OCI-LY1 (cell line): ENCODE results near the gene PSAPL1.

Experiments used
- H2AFZ ChIP-seq: fragments of 200-600 bp; sonication (generic), shearing (Covaris generic); 2 replicates; pipeline ENCODE4 v1.6.0; 2014; ENCODE audit warnings: antibody characterized with exemption, mild to moderate bottlenecking, low read length
- H3F3A ChIP-seq: fragments of 200-600 bp; sonication (generic), shearing (Covaris generic); 2 replicates; pipeline ENCODE4 v1.6.0; 2014; ENCODE audit warnings: mild to moderate bottlenecking, antibody characterized with exemption, low read length, moderate library complexity; ENCODE audit not compliant: insufficient read depth
- H3K27ac ChIP-seq: fragments of 200-600 bp; sonication (generic); 2 replicates; pipeline ENCODE4 v1.5.1; 2014; ENCODE audit warnings: low read length, mixed run types, mild to moderate bottlenecking, low read depth; ENCODE audit not compliant: poor library complexity, severe bottlenecking
- H3K27me3 ChIP-seq: fragments of 200-600 bp; sonication (generic); 2 replicates; pipeline ENCODE4 v1.6.0; 2014; ENCODE audit warnings: antibody characterized with exemption, mild to moderate bottlenecking, low read length, moderate library complexity; ENCODE audit not compliant: insufficient read depth
- H3K36me3 ChIP-seq: fragments of 200-600 bp; sonication (generic); 2 replicates; pipeline ENCODE4 v1.6.1; 2014; ENCODE audit warnings: mild to moderate bottlenecking, antibody characterized with exemption, low read length, moderate library complexity, mixed read lengths; ENCODE audit not compliant: insufficient read depth
- H3K4me1 ChIP-seq: fragments of 200-600 bp; sonication (generic); 2 replicates; pipeline ENCODE4 v1.5.1; 2014; ENCODE audit warnings: mild to moderate bottlenecking, low read length, moderate library complexity; ENCODE audit not compliant: insufficient read depth, severe bottlenecking
- H3K4me2 ChIP-seq: fragments of 200-600 bp; sonication (generic), shearing (Covaris generic); 2 replicates; pipeline ENCODE4 v1.6.1; 2014; ENCODE audit warnings: low read length
- H3K4me3 ChIP-seq: fragments of 200-600 bp; sonication (generic); 2 replicates; pipeline ENCODE4 v1.5.1; 2014; ENCODE audit warnings: low read length, low read depth, mild to moderate bottlenecking, mixed read lengths; ENCODE audit not compliant: poor library complexity, severe bottlenecking
- H3K79me2 ChIP-seq: fragments of 200-600 bp; shearing (Covaris generic); 2 replicates; pipeline ENCODE4 v1.6.1; 2016; ENCODE audit warnings: mixed run types, low read length, mixed read lengths; ENCODE audit not compliant: insufficient read depth
- H3K9ac ChIP-seq: fragments of 200-600 bp; sonication (generic), shearing (Covaris generic); 2 replicates; pipeline ENCODE4 v1.6.1; 2014; ENCODE audit warnings: mild to moderate bottlenecking, low read length, mixed read lengths
- H3K9me2 ChIP-seq: fragments of 200-600 bp; sonication (generic), shearing (Covaris generic); 2 replicates; pipeline ENCODE4 v1.6.1; 2014; ENCODE audit warnings: low read depth, mild to moderate bottlenecking, low read length, mixed read lengths
- H3K9me3 ChIP-seq: fragments of 200-600 bp; shearing (Covaris generic); 2 replicates; pipeline ENCODE4 v1.6.1; 2014; ENCODE audit warnings: low read length, mixed read lengths
- H4K20me1 ChIP-seq: fragments of 200-600 bp; sonication (generic), shearing (Covaris generic); 2 replicates; pipeline ENCODE4 v1.6.0; 2016; ENCODE audit warnings: mild to moderate bottlenecking, low read length; ENCODE audit not compliant: insufficient read depth
- EZH2 ChIP-seq: fragments of 200-600 bp; sonication (generic), shearing (Covaris generic); IDR thresholded peaks from 2 replicates; pipeline ENCODE4 v1.8.0; 2017; ENCODE audit warnings: borderline replicate concordance, mixed run types, mild to moderate bottlenecking, antibody characterized with exemption, low read length, moderate library complexity, mixed read lengths
- TF ChIP-seq, protein P1 (sequence below): fragments of 200-600 bp; sonication (generic), shearing (Covaris generic); IDR thresholded peaks from 2 replicates; pipeline ENCODE4 v1.5.1; 2017; ENCODE audit warnings: mild to moderate bottlenecking, antibody characterized with exemption, low read length, moderate library complexity, mixed read lengths

PSAPL1 gene

DNA sequence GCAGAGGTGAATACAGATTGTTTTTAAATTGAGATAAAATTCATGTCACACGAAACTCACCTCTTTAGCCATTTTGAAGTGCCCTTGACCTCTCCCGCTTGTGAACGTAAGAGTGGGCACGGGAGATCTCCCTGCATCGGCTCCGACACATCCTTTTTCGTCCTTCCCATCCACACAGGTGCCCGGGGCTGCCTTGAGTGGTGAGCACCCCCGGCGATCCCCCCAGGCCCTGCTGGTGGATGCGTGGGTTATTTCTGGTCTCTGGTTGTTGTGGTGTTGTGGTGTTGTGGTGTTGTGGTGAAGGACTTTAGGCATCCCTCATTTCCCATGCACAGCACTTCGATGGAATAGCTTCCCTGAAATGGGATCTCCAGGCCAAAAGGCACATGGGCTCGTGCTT is 46.1 kb downstream of the PSAPL1 start:
- Histone ChIP-seq H3K27ac (no peak overlapping the region), H3K4me2 (no peak overlapping the region), H4K20me1 (no peaks in the 10 kb centered on the region), H3K79me2 (no peaks in the 10 kb centered on the region), H3K4me1 (no peaks in the 10 kb centered on the region), H3K4me3 (no peak overlapping the region), H3K9me2 (no peaks in the 10 kb centered on the region), H2AFZ (no peak overlapping the region), H3K9ac (no peak overlapping the region), H3K27me3 (no peaks in the 10 kb centered on the region), H3K9me3 (no peaks in the 10 kb centered on the region), H3K36me3 (no peaks in the 10 kb centered on the region), H3F3A (no peaks in the 10 kb centered on the region)
- TF ChIP-seq, protein P1, sequence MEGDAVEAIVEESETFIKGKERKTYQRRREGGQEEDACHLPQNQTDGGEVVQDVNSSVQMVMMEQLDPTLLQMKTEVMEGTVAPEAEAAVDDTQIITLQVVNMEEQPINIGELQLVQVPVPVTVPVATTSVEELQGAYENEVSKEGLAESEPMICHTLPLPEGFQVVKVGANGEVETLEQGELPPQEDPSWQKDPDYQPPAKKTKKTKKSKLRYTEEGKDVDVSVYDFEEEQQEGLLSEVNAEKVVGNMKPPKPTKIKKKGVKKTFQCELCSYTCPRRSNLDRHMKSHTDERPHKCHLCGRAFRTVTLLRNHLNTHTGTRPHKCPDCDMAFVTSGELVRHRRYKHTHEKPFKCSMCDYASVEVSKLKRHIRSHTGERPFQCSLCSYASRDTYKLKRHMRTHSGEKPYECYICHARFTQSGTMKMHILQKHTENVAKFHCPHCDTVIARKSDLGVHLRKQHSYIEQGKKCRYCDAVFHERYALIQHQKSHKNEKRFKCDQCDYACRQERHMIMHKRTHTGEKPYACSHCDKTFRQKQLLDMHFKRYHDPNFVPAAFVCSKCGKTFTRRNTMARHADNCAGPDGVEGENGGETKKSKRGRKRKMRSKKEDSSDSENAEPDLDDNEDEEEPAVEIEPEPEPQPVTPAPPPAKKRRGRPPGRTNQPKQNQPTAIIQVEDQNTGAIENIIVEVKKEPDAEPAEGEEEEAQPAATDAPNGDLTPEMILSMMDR = no peak
- no peak for TF ChIP-seq EZH2

DNA sequence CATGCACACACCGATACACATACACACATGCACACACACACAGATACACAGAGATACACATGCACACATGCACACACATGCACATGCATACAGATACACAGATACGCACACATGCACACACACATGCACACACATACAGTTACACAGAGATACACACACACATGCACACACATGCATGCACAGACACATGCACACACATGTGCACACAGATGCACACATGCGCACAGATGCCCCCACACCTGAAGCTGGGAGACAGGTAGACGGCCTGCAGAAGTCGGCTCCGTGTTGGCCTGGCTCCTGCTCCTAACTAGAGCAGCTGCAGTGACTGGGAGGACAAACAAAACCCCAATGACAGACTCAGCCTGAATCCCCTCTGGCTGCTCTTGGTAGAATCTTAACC is 46.8 kb downstream of the PSAPL1 start:
- Histone ChIP-seq H3K36me3 (no peaks in the 10 kb centered on the region), H3K9ac (no peak overlapping the region), H3F3A (no peaks in the 10 kb centered on the region), H3K27ac (no peak overlapping the region), H3K27me3 (no peaks in the 10 kb centered on the region), H3K4me1 (no peaks in the 10 kb centered on the region), H3K4me3 (no peak overlapping the region), H2AFZ (no peak overlapping the region), H3K79me2 (no peaks in the 10 kb centered on the region), H4K20me1 (no peaks in the 10 kb centered on the region), H3K4me2 (no peak overlapping the region), H3K9me3 (no peaks in the 10 kb centered on the region), H3K9me2 (no peaks in the 10 kb centered on the region)
- TF ChIP-seq, protein P1 = no peak

DNA sequence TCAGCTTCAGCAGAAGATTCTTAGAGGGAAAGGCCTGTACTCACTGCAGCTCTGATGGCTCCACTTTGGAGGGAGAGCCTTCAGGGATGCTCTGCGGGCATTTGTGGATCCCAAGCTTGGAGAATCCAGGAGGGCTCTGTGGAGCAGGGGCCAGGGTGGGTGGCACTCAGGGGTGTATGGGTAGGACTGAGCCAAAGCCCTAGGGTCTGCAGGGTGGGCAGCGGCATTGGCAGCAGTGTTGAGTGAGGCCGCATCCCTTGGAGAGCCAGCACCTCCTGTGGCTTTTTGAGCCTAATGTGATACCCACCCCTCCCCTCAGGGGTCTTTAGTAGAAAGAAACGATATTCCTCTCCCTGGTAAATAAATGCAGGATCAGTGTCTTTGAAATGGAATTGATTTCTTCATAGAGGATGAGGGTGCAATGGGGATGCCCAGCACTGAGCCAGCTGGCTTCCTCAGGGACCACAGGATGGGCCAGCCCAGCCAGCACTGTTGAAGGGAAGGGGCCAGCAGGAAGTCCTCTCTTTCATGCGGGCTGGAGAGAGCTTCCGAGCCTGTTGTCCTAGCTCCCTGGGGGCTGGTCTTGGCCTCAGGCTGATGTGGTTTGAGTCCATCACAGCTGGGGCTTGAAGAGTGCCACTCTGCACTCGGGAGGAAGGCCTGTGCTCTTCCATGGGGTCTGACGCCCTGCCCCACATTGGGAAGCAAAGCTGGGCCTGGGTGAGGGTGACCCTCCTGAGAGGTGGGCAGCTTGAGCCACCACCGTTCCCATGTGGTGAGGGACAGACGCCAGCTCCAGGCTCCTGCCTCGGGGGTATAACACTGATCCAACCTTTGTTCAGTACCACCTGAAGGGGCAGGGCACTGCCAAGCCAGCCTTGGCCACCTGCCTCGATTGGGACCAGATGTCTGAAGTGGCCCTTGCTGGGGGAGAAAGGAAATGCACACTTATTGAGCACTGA is 49.5 kb downstream of the PSAPL1 start:
- no peaks in the 10 kb centered on the region for H3K79me2 ChIP-seq
- H3K27me3 ChIP-seq = no peaks in the 10 kb centered on the region
- TF ChIP-seq, protein P1 = no peak
- TF ChIP-seq EZH2 = no peak
- no peaks in the 10 kb centered on the region for H3F3A ChIP-seq
- H2AFZ ChIP-seq = no peak overlapping the region
- no peak overlapping the region for H3K9ac ChIP-seq
- no peaks in the 10 kb centered on the region for H4K20me1 ChIP-seq
- no peaks in the 10 kb centered on the region for H3K9me2 ChIP-seq
- no peak overlapping the region for H3K4me2 ChIP-seq
- no peak overlapping the region for H3K4me3 ChIP-seq
- no peaks in the 10 kb centered on the region for H3K9me3 ChIP-seq
- H3K27ac ChIP-seq = no peak overlapping the region
- H3K4me1 ChIP-seq = no peaks in the 10 kb centered on the region
- no peaks in the 10 kb centered on the region for H3K36me3 ChIP-seq
